Measurements from ENCODE around the gene KHNYN.

KHNYN gene

DNA sequence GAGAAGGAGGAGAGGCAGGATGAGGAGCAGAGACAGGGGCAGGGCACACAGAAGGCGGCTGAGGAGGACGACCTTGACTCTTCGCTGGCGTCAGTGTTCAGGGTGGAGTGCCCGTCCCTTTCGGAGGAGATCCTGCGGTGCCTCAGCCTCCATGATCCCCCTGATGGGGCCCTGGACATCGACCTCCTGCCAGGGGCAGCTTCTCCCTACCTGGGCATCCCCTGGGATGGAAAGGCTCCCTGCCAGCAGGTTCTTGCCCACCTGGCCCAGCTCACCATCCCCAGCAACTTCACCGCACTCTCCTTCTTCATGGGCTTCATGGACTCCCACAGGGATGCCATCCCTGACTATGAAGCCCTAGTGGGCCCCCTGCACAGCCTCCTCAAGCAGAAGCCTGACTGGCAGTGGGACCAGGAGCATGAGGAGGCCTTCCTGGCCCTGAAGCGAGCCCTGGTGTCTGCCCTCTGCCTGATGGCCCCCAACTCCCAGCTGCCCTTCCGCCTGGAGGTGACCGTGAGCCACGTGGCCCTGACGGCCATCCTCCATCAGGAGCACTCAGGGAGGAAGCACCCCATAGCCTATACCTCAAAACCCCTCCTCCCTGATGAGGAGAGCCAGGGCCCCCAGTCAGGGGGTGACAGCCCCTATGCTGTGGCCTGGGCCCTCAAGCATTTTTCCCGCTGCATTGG is 14.9 kb upstream of the KHNYN start:
- H3K27ac ChIP-seq, result no peak overlapping the region
- ChIA-PET POLR2A (ENCODE audit: low non-redundant PET) (no interaction called here), CTCF (interaction anchor here (2.7 kb wide), 1 partner anchor 81 kb away, joined by 8 read pairs; no protein-coding TSS in a partner anchor)
- DNase-seq (ENCODE audit: low spot score), result no peak
- TF ChIP-seq, protein P1, sequence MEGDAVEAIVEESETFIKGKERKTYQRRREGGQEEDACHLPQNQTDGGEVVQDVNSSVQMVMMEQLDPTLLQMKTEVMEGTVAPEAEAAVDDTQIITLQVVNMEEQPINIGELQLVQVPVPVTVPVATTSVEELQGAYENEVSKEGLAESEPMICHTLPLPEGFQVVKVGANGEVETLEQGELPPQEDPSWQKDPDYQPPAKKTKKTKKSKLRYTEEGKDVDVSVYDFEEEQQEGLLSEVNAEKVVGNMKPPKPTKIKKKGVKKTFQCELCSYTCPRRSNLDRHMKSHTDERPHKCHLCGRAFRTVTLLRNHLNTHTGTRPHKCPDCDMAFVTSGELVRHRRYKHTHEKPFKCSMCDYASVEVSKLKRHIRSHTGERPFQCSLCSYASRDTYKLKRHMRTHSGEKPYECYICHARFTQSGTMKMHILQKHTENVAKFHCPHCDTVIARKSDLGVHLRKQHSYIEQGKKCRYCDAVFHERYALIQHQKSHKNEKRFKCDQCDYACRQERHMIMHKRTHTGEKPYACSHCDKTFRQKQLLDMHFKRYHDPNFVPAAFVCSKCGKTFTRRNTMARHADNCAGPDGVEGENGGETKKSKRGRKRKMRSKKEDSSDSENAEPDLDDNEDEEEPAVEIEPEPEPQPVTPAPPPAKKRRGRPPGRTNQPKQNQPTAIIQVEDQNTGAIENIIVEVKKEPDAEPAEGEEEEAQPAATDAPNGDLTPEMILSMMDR (conservative IDR thresholded peaks at IDR 0.05; ENCODE audit: low read depth), result no peak

DNA sequence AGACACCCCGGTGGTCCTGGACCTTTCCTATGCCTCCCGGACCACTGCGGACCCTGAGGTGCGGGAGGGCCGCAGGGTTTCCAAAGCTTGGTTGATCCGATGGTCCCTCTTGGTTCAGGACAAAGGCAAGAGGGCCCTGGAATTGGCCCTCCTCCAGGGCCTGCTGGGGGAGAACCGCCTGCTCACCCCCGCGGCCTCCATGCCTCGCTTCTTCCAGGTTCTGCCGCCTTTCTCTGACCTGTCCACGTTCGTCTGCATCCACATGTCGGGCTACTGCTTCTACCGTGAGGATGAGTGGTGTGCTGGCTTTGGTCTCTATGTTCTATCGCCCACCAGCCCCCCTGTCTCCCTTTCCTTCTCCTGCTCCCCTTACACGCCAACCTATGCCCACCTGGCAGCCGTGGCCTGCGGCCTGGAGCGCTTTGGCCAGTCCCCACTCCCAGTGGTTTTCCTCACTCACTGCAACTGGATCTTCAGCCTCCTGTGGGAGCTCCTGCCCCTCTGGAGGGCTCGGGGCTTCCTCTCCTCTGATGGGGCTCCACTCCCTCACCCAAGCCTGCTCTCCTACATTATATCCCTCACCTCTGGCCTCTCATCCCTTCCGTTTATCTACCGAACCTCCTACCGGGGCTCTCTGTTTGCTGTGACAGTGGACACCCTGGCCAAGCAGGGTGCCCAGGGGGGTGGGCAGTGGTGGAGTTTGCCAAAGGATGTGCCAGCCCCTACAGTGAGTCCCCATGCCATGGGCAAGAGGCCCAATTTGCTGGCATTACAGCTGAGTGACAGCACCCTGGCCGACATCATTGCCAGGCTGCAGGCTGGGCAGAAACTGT is 14.1 kb upstream of the KHNYN start:
- no peak overlapping the region for H3K27ac ChIP-seq
- TF ChIP-seq, protein P1 (conservative IDR thresholded peaks at IDR 0.05; ENCODE audit: low read depth), result no peak
- no peak for DNase-seq (ENCODE audit: low spot score)
- POLR2A ChIA-PET (ENCODE audit: low non-redundant PET), result no interaction called here
- CTCF ChIA-PET, result interaction anchor here (2.7 kb wide), 1 partner anchor 82 kb away, joined by 8 read pairs; no protein-coding TSS in a partner anchor

DNA sequence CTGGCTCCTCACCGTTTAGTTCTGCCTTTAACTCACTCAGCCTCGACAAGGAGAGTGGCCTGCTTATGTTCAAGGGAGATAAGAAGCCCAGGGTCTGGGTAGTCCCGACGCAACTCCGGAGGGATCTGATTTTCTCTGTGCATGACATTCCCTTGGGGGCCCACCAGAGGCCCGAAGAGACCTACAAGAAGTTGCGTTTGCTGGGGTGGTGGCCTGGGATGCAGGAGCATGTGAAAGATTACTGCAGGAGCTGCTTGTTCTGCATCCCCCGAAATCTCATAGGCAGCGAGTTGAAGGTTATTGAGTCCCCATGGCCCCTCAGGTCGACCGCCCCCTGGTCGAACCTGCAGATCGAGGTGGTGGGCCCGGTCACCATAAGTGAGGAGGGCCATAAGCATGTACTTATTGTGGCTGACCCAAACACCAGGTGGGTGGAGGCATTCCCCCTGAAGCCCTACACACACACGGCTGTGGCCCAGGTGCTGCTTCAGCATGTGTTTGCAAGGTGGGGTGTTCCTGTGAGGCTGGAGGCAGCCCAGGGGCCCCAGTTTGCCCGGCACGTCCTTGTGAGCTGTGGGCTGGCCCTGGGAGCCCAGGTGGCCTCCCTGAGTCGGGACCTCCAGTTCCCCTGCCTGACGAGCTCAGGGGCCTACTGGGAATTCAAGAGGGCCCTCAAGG is 13.4 kb upstream of the KHNYN start:
- ChIA-PET CTCF (no interaction called here), POLR2A (ENCODE audit: low non-redundant PET) (no interaction called here)
- DNase-seq (ENCODE audit: low spot score), result no peak
- H3K27ac ChIP-seq, result no peak overlapping the region
- TF ChIP-seq, protein P1 (conservative IDR thresholded peaks at IDR 0.05; ENCODE audit: low read depth), result no peak

DNA sequence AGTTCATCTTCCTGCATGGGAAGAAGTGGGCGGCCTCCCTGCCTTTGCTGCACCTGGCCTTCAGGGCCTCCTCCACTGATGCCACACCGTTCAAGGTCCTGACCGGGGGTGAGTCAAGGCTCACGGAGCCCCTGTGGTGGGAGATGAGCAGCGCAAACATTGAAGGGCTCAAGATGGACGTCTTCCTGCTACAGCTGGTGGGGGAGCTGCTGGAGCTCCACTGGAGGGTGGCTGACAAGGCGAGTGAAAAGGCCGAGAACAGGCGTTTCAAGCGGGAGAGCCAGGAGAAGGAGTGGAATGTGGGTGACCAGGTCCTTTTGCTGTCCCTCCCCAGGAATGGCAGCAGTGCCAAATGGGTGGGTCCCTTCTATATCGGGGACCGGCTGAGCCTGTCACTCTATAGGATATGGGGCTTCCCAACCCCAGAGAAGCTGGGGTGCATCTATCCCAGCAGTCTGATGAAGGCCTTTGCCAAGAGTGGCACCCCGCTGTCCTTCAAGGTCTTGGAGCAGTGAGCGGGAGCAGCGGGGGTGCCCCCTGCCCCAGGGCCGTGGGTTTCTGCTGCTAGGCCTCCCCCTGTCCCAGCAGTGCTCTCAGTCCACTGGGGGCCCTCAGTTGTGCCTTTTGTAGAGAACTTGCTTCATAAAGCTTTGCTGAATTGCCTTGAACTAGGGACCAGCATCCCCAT is 12.7 kb upstream of the KHNYN start:
- CTCF ChIA-PET, result no interaction called here
- TF ChIP-seq, protein P1 (conservative IDR thresholded peaks at IDR 0.05; ENCODE audit: low read depth), result no peak
- POLR2A ChIA-PET (ENCODE audit: low non-redundant PET), result no interaction called here

DNA sequence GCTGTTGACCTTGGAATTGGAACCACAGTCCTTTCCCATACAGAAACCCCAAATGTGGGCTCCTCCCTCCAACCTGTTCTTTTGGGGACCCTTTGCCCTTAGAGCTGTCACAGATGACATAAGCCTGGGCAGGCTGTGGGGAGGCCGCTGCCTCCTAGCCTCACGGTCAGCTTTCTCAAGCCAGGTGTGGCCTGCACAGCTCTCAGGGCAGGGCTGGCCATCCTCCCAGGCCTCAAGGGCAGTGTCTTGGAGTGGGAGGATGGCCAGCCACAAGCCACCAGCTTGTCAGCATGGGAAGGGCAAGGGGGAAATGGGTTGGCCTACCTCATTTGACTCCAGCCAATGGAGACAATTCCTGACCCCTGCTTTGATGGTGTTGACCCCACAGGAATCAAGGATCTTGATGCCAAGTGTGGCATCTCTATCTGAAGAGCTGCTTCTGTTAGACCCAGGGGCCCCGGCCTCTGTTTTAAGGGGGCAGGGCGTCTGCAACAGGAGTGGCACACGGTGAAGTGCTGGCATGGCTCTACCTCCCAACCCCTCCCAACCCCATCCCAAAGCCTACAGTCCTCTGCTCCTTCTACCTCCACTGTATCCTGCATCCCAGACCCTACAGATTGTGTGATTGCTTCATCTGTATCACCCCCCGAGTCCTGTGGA is 11.8 kb upstream of the KHNYN start:
- CTCF ChIA-PET, result no interaction called here
- DNase-seq (ENCODE audit: low spot score), result no peak
- POLR2A ChIA-PET (ENCODE audit: low non-redundant PET), result no interaction called here
- TF ChIP-seq, protein P1 (conservative IDR thresholded peaks at IDR 0.05; ENCODE audit: low read depth), result no peak
- peak overlapping the region; percentile 57 for H3K27ac ChIP-seq

More for the DNA sequence above, 12.7 kb upstream of the KHNYN start:
- no peak overlapping the region for H3K27ac ChIP-seq
- DNase-seq (ENCODE audit: low spot score), result no peak
